ENCODE measurements around the gene NRARP. TPM values are rescaled to one million over a fixed set of nuclear protein-coding genes. Genes with fewer than 3 reads are reported as not detected.
"Not testable (repeated sequence)": the region's sequence is repeated elsewhere in the genome, so short reads cannot be mapped to it uniquely, and the experiment has no call there.

Gene NRARP, protein sequence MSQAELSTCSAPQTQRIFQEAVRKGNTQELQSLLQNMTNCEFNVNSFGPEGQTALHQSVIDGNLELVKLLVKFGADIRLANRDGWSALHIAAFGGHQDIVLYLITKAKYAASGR
- total RNA-seq: 20.4 TPM

DNA sequence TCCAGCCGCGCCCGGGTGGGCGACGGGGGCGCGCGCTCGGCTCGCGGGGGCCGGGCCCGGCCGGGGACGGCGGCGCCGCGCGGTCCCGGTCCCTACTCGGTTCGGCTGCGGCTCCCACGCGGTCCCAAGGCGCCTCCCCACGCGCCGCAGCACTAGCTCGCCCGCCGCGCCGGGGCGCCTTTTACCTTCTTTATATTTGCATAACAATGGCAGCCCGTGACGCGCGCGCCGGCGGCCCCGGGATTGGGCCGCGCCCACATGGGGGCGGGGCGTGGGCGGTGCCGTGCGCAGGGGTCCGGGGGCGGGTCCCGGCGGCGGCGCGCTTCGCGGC is at the start of gene NRARP:
NRARP (minus strand) TSS at position 154 of the 331 bp plus-strand sequence. CDS start 343 bp downstream, outside the sequence.
- ATAC-seq: peak; percentile 69

DNA sequence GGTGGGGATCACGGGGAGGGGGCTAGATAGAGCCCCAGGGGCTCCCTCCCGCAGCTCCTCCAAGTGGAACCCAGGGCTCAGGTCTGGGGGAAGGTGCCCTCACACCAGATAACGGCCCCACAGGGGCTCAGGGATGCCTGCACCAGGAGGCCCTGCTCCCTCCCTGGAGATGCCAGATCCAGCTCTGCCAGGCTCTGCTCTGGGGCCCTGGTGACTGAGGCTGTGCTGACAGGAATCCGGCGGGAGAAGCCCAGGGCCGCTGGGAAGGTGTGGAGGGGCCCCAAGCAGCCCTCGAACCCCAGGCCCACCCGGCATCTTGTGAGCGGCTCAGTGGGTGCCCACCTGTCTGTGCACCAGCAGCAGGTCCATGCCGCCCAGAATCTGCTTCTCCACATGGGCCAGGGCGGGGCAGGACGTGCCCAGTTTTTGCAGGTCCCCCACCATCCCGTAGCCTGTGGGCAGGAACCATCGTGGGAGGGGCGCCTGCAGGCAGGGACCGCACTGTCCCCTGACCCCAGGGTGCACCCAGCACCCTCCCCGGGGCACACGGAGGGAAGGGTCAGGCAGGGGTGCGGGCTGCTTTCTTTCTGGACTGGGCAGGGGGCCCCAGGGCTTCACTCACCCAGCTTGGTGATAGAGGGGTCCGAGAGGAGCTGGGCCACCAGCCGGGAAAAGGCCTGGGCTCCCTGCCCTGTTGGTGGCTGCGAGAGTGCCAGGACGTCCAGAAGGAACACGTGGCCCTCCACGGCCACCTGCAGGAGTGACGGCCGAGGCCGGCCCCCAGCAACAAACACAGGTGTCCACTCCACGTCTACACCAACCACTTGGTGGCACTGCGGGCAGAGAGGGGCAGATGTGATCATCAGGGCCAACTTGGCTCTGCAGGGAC is 48.9 kb upstream of the NRARP start:
- no peak for ATAC-seq

DNA sequence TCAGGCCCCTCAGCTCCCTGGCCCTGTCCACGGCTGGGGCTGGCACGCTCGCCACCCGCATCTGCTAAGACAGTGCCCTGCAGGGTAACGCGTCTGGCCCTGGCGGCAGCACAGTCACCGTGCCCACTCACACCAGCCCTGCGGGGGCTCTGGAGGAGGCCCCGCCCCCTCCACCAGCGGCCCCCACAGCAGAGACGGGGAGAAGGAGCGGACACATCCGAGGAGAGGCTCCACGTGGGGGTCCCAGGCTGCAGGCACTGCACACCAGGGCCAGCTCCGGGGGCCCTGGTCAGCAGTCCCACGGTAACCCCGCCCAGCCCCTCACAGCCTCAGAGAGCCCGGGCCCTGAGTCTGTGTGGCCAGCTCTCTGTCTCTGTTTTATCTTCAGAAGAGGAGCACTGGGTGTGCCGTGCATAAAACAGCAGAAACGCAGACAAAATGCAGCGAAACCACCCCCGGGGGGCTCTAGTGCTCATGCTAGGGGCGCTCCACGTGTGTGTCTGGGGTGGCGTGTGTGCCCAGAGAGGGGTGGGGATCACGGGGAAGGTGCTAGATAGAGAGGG is 47.5 kb upstream of the NRARP start:
- no peak for ATAC-seq

DNA sequence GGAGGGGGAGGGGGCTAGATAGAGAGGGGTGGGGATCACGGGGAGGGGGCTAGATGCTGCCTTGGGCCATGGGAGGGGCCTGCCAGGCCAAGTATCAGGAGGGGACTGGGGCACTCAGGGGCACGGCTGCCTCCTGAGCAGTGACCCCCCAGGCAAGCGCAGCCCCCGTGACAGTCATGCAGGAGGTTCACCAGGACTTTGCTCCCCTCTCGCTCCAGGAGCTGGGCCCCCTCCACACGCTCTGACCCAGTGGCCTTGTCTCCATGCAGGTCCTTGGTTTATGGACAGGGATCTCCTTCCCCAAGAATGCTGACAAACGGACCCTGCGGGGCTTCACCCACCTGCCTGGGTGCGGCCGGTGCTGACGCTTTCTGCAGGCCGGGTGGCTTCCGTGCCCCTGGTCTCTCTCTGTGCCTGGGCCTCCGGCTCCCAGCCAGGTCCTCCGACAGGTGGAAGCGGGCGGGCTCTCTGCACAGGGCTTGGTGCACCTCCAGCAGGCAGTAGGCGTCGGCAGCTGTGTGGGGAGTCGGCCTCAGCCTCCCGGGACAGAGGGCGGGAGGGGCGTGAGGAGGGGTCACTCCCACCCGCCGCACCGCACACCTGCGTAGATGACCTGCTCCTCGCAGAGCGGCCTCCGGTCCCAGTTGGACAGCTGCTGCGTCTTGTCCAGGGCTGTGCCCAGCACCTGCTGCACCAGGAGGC is 46.8 kb upstream of the NRARP start:
- no peak for ATAC-seq

DNA sequence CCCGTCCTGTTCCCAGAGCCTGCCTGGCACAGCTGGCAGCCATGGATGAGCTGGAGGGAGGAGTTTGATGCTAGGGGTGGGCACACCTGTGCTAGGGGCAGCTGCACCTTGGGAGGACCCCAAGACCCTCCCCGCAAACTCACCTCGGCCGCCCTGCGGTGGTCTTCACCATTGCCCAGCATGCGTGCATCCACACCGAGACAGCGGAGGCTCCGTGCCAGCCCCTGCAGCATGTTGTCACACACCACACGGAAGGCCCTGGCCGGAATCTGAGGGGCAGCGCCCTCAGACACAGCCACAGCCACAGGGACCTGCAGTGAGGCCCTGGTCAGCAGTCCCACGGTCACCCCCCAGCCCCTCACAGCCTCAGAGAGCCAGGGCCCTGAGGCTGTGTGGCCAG is 45.9 kb upstream of the NRARP start:
- no peak for ATAC-seq

DNA sequence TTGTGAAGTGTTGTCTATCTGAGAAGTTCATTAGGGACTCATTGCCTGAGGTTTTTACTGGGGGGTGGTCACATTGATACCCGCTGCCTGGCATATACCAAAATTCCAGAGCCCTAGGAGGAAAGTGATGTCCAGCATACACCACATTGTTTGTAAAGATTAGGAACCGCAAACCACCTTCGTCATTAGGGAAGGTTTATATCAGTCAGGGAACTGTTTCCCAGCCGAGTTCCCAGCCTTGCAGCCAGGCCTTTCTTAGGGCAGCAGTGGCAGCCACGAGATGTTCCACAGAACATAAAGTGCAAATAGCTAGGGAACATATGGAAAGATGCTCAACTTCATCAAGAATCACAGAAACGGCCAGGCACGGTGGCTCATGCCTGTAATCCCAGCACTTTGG is 40.4 kb upstream of the NRARP start:
- ATAC-seq: no peak

DNA sequence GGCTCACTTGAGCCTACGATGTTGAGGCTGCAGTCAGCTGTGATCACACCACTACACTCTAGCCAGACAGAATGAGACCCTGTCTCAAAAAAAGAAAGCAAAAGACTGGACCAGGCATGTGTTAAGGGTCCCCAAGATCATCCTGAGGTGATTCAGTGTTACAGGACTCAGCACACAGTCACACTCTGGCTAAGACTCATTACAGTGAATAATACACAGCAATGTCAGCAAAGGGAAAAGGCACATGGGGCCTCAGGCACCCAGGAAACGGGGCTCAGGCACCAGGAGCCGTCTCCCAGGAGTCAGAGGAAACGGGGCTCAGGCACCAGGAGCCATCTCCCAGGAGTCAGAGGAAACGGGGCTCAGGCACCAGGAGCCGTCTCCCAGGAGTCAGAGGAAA is 39.2 kb upstream of the NRARP start:
- ATAC-seq: no peak

DNA sequence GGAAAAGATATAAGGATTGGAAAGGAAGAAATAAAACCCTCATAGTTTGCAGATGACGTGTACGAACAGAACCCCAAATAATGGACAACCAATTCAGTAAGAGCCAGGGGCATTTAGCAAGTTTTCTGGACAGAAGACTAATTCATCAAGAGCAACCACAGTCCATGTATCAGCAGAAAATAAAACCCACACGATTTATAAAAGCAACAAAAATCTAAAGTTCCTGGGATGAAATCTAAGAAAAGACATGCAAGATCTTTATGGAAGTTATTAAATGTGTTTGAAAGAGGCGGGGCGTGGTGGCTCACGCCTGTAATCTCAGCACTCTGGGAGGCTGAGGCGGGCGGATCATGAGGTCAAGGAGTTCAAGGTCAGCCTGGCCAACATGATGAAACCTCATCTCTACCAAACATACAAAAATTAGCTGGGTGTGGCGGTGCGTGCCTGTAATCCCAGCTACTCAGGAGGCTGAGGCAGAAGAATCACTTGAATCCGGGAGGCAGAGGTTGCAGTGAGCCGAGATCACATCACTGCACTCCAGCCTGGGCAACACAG is 37.9 kb upstream of the NRARP start:
- ATAC-seq: not testable (repeated sequence)

DNA sequence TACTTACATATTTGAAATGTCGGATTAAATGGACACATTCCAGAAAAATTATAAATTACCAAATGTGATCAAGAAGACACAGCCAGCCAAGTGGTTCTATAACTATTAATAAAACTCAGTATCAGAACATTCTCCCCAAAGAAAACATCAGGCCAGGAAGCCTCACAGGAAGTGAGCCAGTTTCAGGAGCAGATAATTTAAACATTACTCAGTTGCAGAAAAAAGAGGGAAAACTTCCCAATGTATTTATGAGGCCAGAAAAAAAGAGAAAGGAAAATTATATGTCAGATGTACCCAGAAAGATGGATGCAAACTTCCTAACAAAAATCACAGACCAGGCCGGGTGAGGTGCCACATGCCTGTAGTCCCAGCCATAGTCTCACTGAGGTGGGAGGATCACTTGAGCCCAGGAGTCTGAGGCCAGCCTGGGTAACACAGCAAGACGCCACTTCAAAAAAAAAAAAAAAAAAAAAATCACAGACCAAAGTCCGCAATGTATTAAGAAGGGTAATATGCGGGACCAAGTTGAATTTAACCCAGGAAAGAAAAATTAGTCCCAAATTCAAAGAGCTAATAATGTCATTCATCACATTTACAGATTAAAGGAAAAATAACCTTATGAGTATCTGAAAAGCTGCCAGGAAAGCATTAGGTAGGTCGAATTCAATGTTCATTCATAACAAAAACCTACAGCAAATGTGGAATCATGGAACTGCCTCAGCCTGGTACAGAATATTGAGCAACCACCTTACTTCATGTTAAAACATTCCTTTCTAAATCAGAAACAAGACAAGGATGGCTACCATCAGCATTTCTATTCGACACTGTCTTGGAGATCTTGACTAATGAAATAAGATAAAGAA is 37.2 kb upstream of the NRARP start:
- no peak for ATAC-seq

DNA sequence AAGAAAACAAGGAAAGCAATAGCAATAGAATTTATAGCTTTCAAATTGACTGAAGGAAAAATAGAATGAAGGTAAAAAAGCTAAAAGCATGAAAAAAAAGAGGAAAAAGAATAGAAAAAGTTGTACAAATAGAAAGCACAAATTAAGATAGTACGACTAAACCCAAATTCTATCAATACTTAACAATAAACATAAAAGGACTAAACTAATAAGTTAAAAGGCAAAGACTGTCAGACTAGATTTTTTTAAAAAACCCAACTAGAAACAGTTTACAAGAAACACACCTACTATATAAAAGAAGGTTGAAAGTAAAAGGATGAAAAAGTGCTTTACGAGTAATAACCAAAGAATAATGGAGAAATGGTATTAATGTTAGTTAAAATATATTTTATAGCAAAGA is 34.7 kb upstream of the NRARP start:
- no peak for ATAC-seq

DNA sequence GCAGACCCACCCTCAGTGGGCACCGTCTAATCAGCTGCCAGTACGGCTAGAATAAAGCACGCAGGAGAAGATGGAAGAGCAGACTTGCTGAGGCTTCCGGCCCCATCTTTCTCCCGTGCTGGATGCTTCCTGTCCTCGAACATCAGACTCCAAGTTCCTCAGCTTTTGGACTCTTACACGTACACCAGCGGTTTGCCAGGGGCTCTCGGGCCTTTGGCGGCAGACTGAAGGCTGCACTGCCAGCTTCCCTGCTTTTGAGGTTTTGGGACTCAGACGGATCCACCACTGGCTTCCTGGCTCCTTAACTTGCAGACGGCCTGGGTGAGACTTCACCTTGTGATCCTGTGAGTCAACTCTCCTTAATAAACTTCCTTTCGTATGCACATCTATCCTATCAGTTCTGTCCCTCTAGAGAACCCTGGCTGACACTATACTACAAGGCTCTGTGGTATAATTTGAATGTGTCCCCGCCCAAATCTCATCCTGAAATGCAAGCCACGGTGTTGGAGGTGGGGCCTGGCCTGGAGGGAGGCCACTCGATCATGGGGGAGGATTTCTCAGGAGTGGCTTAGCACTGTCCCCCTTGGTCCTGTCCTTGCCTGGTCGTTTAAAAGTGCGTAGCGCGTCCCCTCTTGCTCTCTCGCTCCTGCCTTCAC is 31.1 kb upstream of the NRARP start:
- ATAC-seq: no peak

DNA sequence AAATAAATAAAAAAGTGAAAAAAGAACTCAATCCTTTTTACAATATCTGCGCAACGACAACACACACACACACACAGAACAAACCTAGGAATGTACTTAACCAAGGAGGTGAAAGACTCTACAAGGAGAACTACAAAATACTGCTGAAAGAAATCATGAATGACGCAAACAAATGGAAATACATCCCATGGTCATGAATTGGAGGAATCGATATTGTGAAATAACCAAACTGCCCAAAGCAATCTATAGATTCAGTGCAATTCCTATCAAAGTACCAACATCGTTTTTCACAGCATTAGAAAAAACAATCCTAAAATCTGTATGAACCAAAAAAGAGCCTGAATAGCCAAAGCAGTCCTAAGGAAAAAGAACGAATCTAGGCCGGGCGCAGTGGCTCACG is 29.9 kb upstream of the NRARP start:
- no peak for ATAC-seq

DNA sequence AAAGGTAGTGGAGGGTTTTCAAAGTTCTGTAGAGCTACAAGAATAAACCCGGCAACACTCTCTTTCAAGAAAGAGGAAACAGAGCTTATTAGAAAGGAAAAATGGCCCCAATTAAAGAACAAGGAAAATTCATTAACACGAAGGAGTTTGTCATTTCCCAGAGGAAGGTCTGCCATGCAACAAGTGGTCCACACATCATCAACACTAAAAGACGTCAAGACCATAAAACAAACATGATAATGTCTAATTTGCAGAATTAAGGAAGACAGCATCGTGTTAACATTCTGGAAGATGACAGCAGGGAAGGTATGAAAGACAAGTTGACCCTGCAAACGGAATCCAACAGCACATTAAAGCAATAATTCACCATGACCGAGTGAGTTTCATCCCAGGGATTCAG is 28.6 kb upstream of the NRARP start:
- ATAC-seq: no peak

DNA sequence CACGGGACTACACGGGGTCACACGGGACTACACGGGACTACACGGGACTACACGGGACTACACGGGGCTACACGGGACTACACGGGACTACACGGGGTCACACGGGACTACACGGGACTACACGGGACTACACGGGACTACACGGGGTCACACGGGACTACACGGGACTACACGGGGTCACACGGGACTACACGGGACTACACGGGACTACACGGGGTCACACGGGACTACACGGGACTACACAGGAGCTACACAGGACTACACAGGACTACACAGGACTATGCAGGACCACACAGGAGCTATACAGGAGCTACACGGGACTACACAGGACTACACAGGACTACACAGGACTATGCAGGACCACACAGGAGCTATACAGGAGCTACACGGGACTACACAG is 27.5 kb upstream of the NRARP start:
- not testable (repeated sequence) for ATAC-seq

DNA sequence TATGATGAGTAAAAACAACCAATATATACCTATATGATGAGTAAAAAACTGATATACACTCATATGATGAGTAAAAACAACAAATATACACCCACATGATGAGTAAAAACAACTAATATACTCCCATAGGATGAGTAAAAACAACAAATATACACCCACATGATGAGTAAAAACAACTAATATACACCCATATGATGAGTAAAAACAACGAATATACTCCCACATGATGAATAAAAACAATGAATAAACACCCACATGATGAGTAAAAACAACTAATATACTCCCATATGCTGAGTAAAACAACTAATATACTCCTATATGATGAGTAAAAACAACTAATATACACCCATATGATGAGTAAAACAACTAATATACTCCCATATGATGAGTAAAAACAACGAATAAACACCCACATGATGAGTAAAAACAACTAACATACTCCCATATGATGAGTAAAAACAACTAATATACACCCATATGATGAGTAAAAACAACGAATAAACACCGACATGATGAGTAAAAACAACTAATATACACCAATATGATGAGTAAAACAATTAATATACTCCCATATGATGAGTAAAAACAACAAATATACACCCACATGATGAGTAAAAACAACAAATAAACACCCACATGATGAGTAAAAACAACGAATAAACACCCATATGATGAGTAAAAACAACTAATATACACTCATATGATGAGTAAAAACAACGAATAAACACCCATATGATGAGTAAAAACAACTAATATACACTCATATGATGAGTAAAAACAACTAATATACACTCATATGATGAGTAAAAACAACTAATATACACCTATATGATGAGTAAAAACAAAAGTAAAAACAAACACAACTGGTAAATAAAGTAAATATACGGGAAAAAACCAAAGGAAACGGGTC is 25.8 kb upstream of the NRARP start:
- ATAC-seq: not testable (repeated sequence)

DNA sequence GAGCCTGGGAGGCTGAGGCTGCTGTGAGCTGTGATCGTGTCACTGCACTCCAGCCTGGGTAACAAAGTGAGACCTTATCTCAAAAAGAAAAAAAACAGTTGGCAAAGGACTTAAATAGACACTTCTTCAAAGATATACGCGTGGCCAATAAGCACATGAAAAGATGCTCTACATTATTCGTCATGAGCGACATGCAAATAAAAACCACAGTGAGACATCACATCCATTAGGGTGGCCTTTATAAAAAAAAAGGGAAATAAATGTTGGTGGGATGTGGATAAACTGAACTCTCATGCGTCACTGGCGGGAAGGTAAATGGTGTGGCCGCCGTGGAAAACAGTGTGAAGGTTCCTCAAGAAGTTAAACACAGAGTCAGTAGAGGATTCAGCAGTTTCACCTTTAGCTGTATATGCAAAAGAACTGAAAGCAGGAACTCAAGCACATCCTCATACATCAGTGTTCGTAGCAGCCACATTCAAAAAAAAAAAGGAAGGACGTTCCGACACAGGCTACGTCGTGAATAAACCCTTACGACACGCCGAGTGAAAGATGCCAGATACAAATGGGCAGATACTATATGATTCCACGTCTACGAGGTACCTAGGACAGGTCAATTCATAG is 24.5 kb upstream of the NRARP start:
- peak; percentile 36 for ATAC-seq

DNA sequence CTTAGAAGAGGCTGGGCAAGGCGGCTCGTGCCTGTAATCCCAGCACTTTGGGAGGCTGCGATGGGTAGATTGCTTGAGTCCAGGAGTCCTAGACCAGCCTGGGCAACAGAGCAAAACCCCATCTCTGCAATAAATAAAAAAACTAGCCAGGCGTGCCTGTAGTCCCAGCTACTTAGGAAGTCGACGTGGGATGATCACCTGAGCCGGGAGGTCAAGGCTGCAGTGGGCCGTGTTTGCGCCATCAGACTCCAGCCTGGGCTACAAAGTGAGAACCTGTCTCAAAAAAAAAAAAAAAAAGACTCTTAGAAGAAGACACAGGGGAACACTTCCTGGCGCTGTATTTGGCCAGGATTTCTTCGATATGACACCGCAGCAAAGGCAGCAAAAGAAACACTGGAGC is 23.7 kb upstream of the NRARP start:
- ATAC-seq: no peak

DNA sequence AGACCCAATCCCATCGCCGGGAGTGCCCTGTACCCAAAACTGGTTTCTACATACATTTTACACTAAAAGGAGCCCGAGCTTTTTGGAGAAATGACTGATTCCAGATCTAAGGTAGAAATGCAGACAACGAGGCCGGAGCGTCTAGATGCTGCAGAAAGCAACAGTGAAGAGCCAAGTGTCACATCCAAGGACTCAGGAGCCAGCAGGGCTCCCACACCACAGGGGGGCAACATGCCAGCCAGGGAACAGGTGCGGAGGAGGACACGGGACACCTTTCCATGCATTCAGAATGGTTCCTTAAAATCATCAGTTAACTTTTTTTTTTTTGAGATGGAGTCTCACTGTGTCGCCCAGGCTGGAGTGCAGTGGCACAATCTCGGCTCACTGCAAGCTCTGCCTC is 23.1 kb upstream of the NRARP start:
- ATAC-seq: no peak

DNA sequence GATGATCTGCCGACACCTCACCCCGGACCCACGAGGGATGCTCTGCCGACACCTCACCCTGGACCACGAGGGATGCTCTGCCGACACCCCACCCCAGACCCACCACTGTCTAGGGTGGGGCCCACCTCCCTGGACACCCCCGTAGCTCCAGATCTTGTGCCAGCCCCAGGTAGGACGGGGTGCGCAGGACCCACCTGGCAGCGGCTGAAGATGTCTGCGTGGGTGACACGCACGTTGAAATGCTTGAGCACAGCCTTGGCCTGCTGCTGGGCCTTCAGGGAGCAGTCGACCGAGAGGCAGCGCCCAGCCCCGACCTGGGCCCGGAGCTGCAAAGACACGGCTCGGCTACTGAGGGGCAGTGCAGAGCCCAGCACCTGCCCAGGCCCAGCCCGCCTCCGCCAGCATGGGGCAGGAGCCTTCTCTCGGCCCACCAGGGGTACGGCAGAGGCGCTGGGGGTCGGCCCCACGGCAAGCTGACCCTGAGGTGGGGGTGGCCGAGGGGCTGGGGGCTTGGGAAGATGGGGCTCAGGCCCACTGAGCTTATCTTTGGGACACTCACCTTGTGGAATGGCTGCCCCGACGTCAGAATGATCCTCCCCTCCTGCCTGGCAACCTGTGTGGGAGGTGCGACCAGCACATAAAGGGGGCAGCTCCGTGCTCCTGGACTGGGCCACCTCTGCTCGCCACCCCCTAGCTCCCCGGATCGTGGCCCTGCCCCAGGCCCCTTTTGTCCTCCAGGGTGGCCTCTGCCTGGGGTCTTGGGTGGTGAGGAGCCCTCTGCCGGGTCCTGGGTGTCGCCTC is 21.7 kb upstream of the NRARP start:
- ATAC-seq: peak; percentile 14

All from esophagus mucosa (tissue), 1 donor.